Trophoblast cell (in vitro differentiated cells and primary cell): ENCODE results near the gene ADD2.

Source experiments
- DNase-seq, 2 donors: peaks; one replicate each; pipeline ENCODE4 v3.0.0-alpha.2; 2016
- H2AFZ ChIP-seq: 2 replicates; pipeline ENCODE4 v1.6.1; 2013; ENCODE audit warnings: low read length, moderate library complexity, mild to moderate bottlenecking; ENCODE audit not compliant: insufficient read depth, poor library complexity
- H2AK5ac ChIP-seq: 2 replicates; pipeline ENCODE4 v1.6.1; 2013; ENCODE audit warnings: mild to moderate bottlenecking, low read length
- H2BK120ac ChIP-seq: 2 replicates; pipeline ENCODE4 v1.6.1; 2013; ENCODE audit warnings: low read length, mild to moderate bottlenecking, moderate library complexity; ENCODE audit not compliant: insufficient read depth, poor library complexity
- H2BK12ac ChIP-seq: 2 replicates; pipeline ENCODE4 v1.6.1; 2013; ENCODE audit warnings: mild to moderate bottlenecking, low read length, moderate library complexity
- H2BK5ac ChIP-seq: 2 replicates; pipeline ENCODE4 v1.6.1; 2013; ENCODE audit warnings: low read length, low read depth, moderate library complexity, mild to moderate bottlenecking; ENCODE audit not compliant: poor library complexity
- H3K14ac ChIP-seq: 2 replicates; pipeline ENCODE4 v1.6.1; 2013; ENCODE audit warnings: mild to moderate bottlenecking, low read length
- H3K18ac ChIP-seq: 2 replicates; pipeline ENCODE4 v1.6.1; 2013; ENCODE audit warnings: mild to moderate bottlenecking, low read length
- H3K23ac ChIP-seq: 2 replicates; pipeline ENCODE4 v1.6.1; 2013; ENCODE audit warnings: low read length
- H3K27ac ChIP-seq: 2 replicates; pipeline ENCODE4 v1.5.1; 2013; ENCODE audit warnings: low read depth, mild to moderate bottlenecking, inconsistent platforms, low read length, moderate library complexity
- H3K27me3 ChIP-seq: 2 replicates; pipeline ENCODE4 v1.6.1; 2013; ENCODE audit warnings: inconsistent platforms, mild to moderate bottlenecking, low read length, moderate library complexity; ENCODE audit not compliant: insufficient read depth
- H3K36me3 ChIP-seq, 2 experiments: 1 replicate in 1 of 2; 2 replicates in 1 of 2; pipeline ENCODE4 v1.6.1; 2013; ENCODE audit warnings: low read length in 2 of 2, mild to moderate bottlenecking in 2 of 2, moderate library complexity in 1 of 2; ENCODE audit not compliant: insufficient read depth in 2 of 2, control insufficient read depth in 1 of 2
- H3K4ac ChIP-seq: 2 replicates; pipeline ENCODE4 v1.6.1; 2013; ENCODE audit warnings: low read depth, mild to moderate bottlenecking, low read length, moderate library complexity
- H3K4me1 ChIP-seq, 2 experiments: 1 replicate in 1 of 2; 2 replicates in 1 of 2; pipeline ENCODE4 v1.6.1; 2013; ENCODE audit warnings: low read length in 2 of 2, mild to moderate bottlenecking in 2 of 2, moderate library complexity in 1 of 2; ENCODE audit not compliant: insufficient read depth in 2 of 2, control insufficient read depth in 1 of 2
- H3K4me2 ChIP-seq: 2 replicates; pipeline ENCODE4 v1.6.1; 2013; ENCODE audit warnings: inconsistent platforms, mild to moderate bottlenecking, low read length, moderate library complexity
- H3K4me3 ChIP-seq: 2 replicates; pipeline ENCODE4 v1.5.1; 2013; ENCODE audit warnings: mild to moderate bottlenecking, low read depth, low read length, inconsistent platforms
- H3K79me1 ChIP-seq: one replicate; pipeline ENCODE4 v1.6.1; 2013; ENCODE audit warnings: low read length
- H3K79me2 ChIP-seq: 2 replicates; pipeline ENCODE4 v1.6.1; 2013; ENCODE audit warnings: low read length, mild to moderate bottlenecking; ENCODE audit not compliant: control insufficient read depth, insufficient read depth, poor library complexity
- H3K9ac ChIP-seq: 2 replicates; pipeline ENCODE4 v1.6.1; 2013; ENCODE audit warnings: mild to moderate bottlenecking, low read length
- H3K9me3 ChIP-seq: 2 replicates; pipeline ENCODE4 v1.6.1; 2013; ENCODE audit warnings: low read depth, mild to moderate bottlenecking, control low read depth, inconsistent platforms, low read length; ENCODE audit not compliant: insufficient read depth
- H4K12ac ChIP-seq: 2 replicates; pipeline ENCODE4 v1.6.1; 2013; ENCODE audit warnings: low read depth, mild to moderate bottlenecking, low read length, moderate library complexity
- H4K8ac ChIP-seq: 2 replicates; pipeline ENCODE4 v1.6.1; 2013; ENCODE audit warnings: low read depth, mild to moderate bottlenecking, low read length, moderate library complexity
- H4K91ac ChIP-seq: one replicate; pipeline ENCODE4 v1.6.1; 2013; ENCODE audit warnings: low read depth, mild to moderate bottlenecking, low read length, moderate library complexity
- WGBS: extraction: QIAGEN DNeasy Blood & Tissue Kit; methylation state at CpG from one replicate; pipeline ENCODE4 v1.1.7; 2013; ENCODE audit warnings: missing lambda C conversion rate; ENCODE audit not compliant: insufficient read length, insufficient coverage; ENCODE audit errors: extremely low coverage; 5-methylcytosine and 5-hydroxymethylcytosine counted together

Gene ADD2

GRCh38 chr2:70686577-70687460 lies 81.2 kb downstream of the ADD2 start:
- H3K36me3 ChIP-seq: no peaks in the 10 kb centered on the region
- H2BK5ac ChIP-seq: no peak overlapping the region
- WGBS: no CpG with 5 or more reads among the region's 11 CpGs
- no peaks in the 10 kb centered on the region for H3K9me3 ChIP-seq
- no peak overlapping the region for H4K91ac ChIP-seq
- H4K8ac ChIP-seq: no peak overlapping the region
- H3K27me3 ChIP-seq: no peaks in the 10 kb centered on the region
- no peak overlapping the region for H3K27ac ChIP-seq
- H3K9ac ChIP-seq: no peak overlapping the region
- H2BK12ac ChIP-seq: no peak overlapping the region
- no peaks in the 10 kb centered on the region for H3K79me2 ChIP-seq
- no peak overlapping the region for H2BK120ac ChIP-seq
- no peak overlapping the region for H3K14ac ChIP-seq
- no peak overlapping the region for H3K23ac ChIP-seq
- H3K18ac ChIP-seq: no peak overlapping the region
- no peak overlapping the region for H3K4me2 ChIP-seq
- no peak overlapping the region for H3K4me3 ChIP-seq
- no peaks in the 10 kb centered on the region for H3K4me1 ChIP-seq
- no peak overlapping the region for H3K4ac ChIP-seq
- no peaks in the 10 kb centered on the region for H3K79me1 ChIP-seq
- no peak overlapping the region for H4K12ac ChIP-seq
- no peak overlapping the region for H2AK5ac ChIP-seq
- no peak overlapping the region for H2AFZ ChIP-seq
- peak in 1 of 2 donors; percentile 65 for DNase-seq

- Histone ChIP-seq H3K4ac (no peak overlapping the region), H2BK120ac (no peak overlapping the region), H3K9ac (no peak overlapping the region), H3K4me2 (no peak overlapping the region), H2AFZ (no peak overlapping the region), H3K23ac (no peak overlapping the region), H2BK12ac (no peak overlapping the region), H4K8ac (no peak overlapping the region), H3K79me2 (no peaks in the 10 kb centered on the region), H2AK5ac (no peak overlapping the region), H3K9me3 (no peaks in the 10 kb centered on the region), H3K14ac (no peak overlapping the region), H4K91ac (no peak overlapping the region), H3K36me3 (no peaks in the 10 kb centered on the region), H3K27me3 (no peaks in the 10 kb centered on the region), H4K12ac (no peak overlapping the region), H3K4me1 (no peaks in the 10 kb centered on the region), H3K27ac (no peak overlapping the region), H3K79me1 (no peaks in the 10 kb centered on the region), H3K18ac (no peak overlapping the region), H2BK5ac (no peak overlapping the region), H3K4me3 (no peak overlapping the region)
- WGBS: no CpG with 5 or more reads among the region's 6 CpGs
- DNase-seq: no peak
Observed at GRCh38 chr2:70685771-70686171, 82.2 kb downstream of the ADD2 start.

GRCh38 chr2:70684846-70685622 lies 83.0 kb downstream of the ADD2 start:
- Histone ChIP-seq H3K4me1 (no peaks in the 10 kb centered on the region), H3K9ac (no peak overlapping the region), H3K14ac (no peak overlapping the region), H3K79me1 (no peaks in the 10 kb centered on the region), H3K27ac (no peak overlapping the region), H2BK12ac (no peak overlapping the region), H4K91ac (no peak overlapping the region), H3K9me3 (no peaks in the 10 kb centered on the region), H3K4me3 (no peak overlapping the region), H2BK120ac (no peak overlapping the region), H3K79me2 (no peaks in the 10 kb centered on the region), H3K27me3 (no peaks in the 10 kb centered on the region), H4K12ac (no peak overlapping the region), H3K4ac (no peak overlapping the region), H3K18ac (no peak overlapping the region), H3K36me3 (no peaks in the 10 kb centered on the region), H3K23ac (no peak overlapping the region), H3K4me2 (no peak overlapping the region), H2BK5ac (no peak overlapping the region), H4K8ac (no peak overlapping the region), H2AK5ac (no peak overlapping the region), H2AFZ (no peak overlapping the region)
- no CpG with 5 or more reads among the region's 4 CpGs for WGBS
- DNase-seq: no peak

GRCh38 chr2:70683455-70683854 lies 84.5 kb downstream of the ADD2 start:
- Histone ChIP-seq H3K27ac (no peak overlapping the region), H3K79me1 (no peaks in the 10 kb centered on the region), H3K4me3 (no peak overlapping the region), H3K4me2 (no peak overlapping the region), H2BK12ac (no peak overlapping the region), H3K14ac (no peak overlapping the region), H3K27me3 (no peaks in the 10 kb centered on the region), H3K79me2 (no peaks in the 10 kb centered on the region), H4K12ac (no peak overlapping the region), H3K4ac (no peak overlapping the region), H3K36me3 (no peaks in the 10 kb centered on the region), H2BK5ac (no peak overlapping the region), H2AFZ (no peak overlapping the region), H3K9me3 (no peaks in the 10 kb centered on the region), H4K91ac (no peak overlapping the region), H3K9ac (no peak overlapping the region), H2AK5ac (no peak overlapping the region), H4K8ac (no peak overlapping the region), H2BK120ac (no peak overlapping the region), H3K4me1 (no peaks in the 10 kb centered on the region), H3K18ac (no peak overlapping the region), H3K23ac (no peak overlapping the region)
- WGBS: no CpG with 5 or more reads among the region's 6 CpGs
- no peak for DNase-seq
